GM19023 (cell line): Measurements from ENCODE around the gene OR13C4.
"Not testable (repeated sequence)": the region's sequence is repeated elsewhere in the genome, so short reads cannot be mapped to it uniquely, and the experiment has no call there.

ENCODE experiments used
- ATAC-seq: cut with Tn5 transposase; IDR thresholded peaks from one replicate; pipeline ENCODE4 v1.9.1; 2021; ENCODE audit warnings: mild to moderate bottlenecking, moderate library complexity; ENCODE audit not compliant: unreplicated experiment

The OR13C4 gene

GRCh38 chr9:104527109-104527508, at the start of gene OR13C4:
Gene OR13C4, minus strand, starts transcription at chr9:104527209. Its CDS starts 0 bp downstream, at chr9:104527209.
- ATAC-seq = no peak

- ATAC-seq = no peak
These were observed 48.4 kb upstream of the OR13C4 start for GRCh38 chr9:104575456-104575855.

DNA sequence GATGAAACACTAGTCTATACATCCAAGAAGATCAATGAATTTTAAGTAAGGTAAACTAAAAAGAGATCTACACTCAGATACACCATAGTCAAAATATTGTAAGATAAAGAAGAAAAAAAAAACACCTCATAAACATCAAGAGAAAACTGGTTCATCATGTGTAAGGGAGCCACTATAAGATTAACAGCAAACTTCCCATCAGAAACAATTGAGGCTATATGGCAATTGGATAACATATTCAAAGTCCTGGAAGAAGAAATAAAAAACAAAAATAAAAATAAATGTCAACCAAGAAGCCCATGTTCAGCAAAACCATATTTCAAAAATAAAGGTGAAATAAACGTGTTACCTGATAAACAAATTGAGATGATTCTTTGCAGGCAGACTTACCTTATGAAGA, 45.6 kb upstream of the OR13C4 start:
- ATAC-seq = no peak

GRCh38 chr9:104568868-104569267, 41.9 kb upstream of the OR13C4 start, which contains the start of gene OR13C8:
Gene OR13C8, plus strand, starts transcription at chr9:104569168. Its CDS starts 0 bp downstream, at chr9:104569168.
- no peak for ATAC-seq

GRCh38 chr9:104564358-104564757, 37.3 kb upstream of the OR13C4 start:
- ATAC-seq = no peak

DNA sequence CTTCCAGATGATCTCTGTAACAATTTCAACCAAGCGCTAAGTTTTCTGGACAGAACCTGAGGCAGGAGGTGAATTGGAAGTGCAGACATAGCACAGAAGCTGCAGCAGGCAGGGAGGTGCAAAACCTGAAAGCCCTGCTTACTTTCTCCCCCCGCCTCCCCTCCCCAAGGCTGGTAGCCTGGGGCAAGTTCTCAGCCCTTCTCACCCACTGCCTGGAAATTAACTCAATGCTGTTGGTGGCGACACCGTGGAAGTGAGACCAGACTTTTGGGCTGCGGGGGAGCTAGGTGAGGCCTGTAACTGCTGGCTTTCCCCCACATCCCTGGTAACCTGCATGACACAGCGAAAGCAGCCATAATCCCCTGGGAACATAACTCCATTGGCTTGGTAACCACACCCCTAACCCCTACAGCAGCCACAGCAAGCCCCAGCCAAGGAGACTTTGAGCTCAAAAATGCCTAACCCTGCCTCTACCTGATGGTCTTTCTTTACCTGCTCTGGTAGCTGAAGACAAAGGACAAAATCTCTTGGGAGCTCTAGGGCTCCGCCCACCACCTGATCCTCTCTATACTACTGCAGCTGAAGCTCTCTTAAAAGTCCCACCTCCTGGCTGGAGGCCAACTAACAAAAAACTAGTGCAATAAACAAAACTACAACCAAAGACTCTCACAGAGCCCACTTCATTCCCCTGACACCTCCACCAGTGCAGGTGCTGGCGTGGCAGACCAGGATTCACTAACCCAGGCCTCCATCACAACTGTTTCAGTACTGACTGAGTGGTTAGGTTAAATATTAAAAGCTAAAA, 30.0 kb upstream of the OR13C4 start:
- no peak for ATAC-seq

GRCh38 chr9:104555521-104555920, 28.5 kb upstream of the OR13C4 start:
- no peak for ATAC-seq

GRCh38 chr9:104553261-104553660, 26.3 kb upstream of the OR13C4 start:
- no peak for ATAC-seq

- ATAC-seq = no peak
These were observed 17.6 kb upstream of the OR13C4 start for GRCh38 chr9:104544644-104545043.

GRCh38 chr9:104539275-104539674, 12.3 kb upstream of the OR13C4 start:
- no peak for ATAC-seq

DNA sequence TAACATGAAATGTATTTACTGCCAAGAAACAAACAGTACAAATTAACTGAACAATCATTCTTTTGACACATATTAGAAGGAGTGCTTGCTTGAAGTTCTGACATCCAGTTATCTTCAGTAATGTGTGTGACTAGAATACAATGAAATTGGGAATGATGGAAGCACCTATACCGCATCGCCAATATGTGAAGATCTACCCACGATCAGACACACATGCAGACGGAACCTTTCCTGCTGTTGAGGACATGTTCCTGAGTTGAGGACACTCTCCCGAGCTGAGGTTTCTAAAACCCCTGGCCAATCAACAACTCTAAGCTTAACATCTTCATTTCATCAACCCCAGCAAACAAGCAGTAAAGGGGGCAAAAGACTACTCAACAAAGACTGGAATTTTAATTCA, 9.7 kb upstream of the OR13C4 start, which contains the start of gene OR13C3:
Gene OR13C3 (minus strand): TSS at position 101 of the 400 bp plus-strand sequence. CDS start 133 bp downstream, outside the sequence.
- no peak for ATAC-seq

- ATAC-seq = not testable (repeated sequence)
These were observed 6.8 kb downstream of the OR13C4 start for GRCh38 chr9:104520241-104520640.

GRCh38 chr9:104514901-104515300, 12.1 kb downstream of the OR13C4 start:
- no peak for ATAC-seq

GRCh38 chr9:104506565-104506964, 20.4 kb downstream of the OR13C4 start:
- no peak for ATAC-seq

DNA sequence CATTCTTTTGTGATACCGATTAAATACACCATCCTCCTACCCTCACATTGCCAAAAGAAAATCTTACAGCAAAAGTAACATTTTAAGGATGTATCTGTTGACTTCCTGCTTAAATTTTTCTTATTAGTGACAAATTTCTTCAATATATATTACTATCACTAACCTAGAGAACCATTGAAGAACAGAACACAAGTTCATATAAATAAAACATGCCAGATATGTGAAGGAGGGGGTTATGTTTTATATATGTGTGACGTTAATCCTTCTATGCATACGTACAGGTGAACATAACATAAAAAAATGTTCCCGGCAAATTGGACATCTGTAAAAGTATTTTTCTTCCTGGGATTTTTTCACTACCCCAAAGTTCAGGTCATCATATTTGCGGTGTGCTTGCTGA, 23.0 kb downstream of the OR13C4 start, which contains the start of gene OR13F1:
Gene OR13F1 (plus strand): TSS at position 301 of the 400 bp plus-strand sequence. CDS start 0 bp downstream, at position 301.
- no peak for ATAC-seq

DNA sequence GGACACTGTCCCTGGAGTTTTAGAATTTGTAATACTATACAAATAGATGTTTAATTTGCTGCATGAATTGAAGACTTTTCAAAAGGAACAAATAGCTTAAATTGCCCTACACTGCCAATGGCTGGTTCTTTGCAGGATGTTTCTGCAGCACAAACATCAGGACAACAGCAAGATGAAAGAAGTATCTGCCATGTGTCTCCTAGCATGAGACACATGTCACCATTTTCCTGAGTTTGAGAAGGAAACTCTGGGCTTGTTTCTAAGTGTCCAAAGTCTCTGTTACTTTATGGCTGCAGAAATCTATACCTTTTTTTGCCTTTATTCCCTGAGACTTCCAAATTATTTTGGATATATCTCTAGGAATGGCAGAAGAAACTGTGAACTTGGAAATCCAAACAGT, 23.6 kb downstream of the OR13C4 start:
- no peak for ATAC-seq

DNA sequence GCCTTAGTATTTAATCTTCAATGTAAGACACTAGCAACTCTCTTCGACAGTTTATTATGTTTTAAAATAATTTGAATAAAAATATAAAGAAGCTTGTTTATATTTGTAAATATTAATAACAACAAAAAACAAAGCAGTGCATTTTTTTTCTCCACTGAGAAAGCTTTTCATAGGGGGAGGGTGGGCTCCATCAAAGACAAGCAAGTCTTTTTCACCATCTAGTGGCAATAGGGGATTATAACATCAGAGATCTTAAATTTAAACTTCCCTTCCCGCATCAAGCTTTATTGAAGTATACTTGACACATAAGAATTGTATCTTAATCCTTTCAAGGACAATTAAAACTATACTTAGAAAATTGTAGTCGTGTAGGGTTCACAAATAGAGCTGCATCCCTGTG, 32.2 kb downstream of the OR13C4 start:
- no peak for ATAC-seq

DNA sequence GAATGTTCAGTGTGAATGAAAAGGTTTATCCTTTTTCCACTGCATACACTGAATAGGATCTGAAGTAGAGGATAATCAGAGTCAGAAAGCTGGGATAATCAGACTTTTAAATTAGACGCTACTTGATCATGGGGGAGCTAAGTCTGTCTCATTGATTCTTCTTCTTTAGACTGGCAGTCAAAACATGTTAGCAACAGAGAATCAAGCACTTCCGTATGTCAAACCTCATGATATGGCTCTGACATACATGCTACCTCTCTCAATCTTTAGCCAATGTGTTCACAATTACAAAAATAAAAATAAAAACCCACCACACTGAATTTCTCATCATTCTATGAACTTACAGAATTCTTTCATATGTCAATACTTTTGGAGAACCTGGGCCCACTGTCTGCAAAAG, 42.0 kb downstream of the OR13C4 start:
- no peak for ATAC-seq

- no peak for ATAC-seq
These were observed 44.0 kb downstream of the OR13C4 start for GRCh38 chr9:104482921-104483570.
